Measurements from ENCODE around the gene TTYH3.

The TTYH3 gene

GRCh38 chr7:2582006-2582735 is 49.6 kb upstream of the TTYH3 start:
- ChIA-PET CTCF (interaction anchor here (0.6 kb wide), 1 partner anchor 514 kb away, joined by 4 read pairs; no protein-coding TSS in a partner anchor), POLR2A (no interaction called here)

GRCh38 chr7:2583798-2584580 is 47.8 kb upstream of the TTYH3 start:
- H3K27ac ChIP-seq (ENCODE audit: extremely low read depth, low read depth, low read length) = no peak overlapping the region
- H3K4me3 ChIP-seq (ENCODE audit: low read depth, low read length) = no peak overlapping the region
- H3K36me3 ChIP-seq (ENCODE audit: control insufficient read depth in 2 of 2, insufficient read depth in 1 of 2, low read length in 2 of 2) = peaks cover 0 to 31% of the 10 kb centered on the region in 2 experiments; a peak in 2 of 3 replicates
- TF ChIP-seq ZNF24 (tag by site-specific recombination; IDR thresholded peaks at IDR 0.05) (no peak), ZNF221 (tag by site-specific recombination; IDR thresholded peaks at IDR 0.05; ENCODE audit: borderline replicate concordance) (no peak), TSHZ1 (tag by site-specific recombination; IDR thresholded peaks at IDR 0.05; ENCODE audit: borderline replicate concordance) (no peak), EGR2 (tag by site-specific recombination; IDR thresholded peaks at IDR 0.05; ENCODE audit: low read depth) (no peak), ZNF133 (tag by site-specific recombination; IDR thresholded peaks at IDR 0.05) (no peak)
- no peaks in the 10 kb centered on the region for H3K9me3 ChIP-seq (ENCODE audit: control insufficient read depth, insufficient read depth, low read depth, low read length)
- ChIA-PET CTCF (interaction anchor here (0.6 kb wide), 1 partner anchor 87 kb away, joined by 3 read pairs; no protein-coding TSS in a partner anchor), POLR2A (interaction anchor here (0.5 kb wide), 1 partner anchor 12 kb away, joined by 3 read pairs; no protein-coding TSS in a partner anchor)
- no peaks in the 10 kb centered on the region for H3K4me1 ChIP-seq (ENCODE audit: control insufficient read depth, insufficient read depth, low read length)

More at GRCh38 chr7:2582006-2582735, 49.6 kb upstream of the TTYH3 start:
- no peak for TF ChIP-seq PRDM1 (tag by site-specific recombination; IDR thresholded peaks at IDR 0.05)
- no peak for TF ChIP-seq ZNF837 (tag by site-specific recombination; IDR thresholded peaks at IDR 0.05)
- TF ChIP-seq, protein P1, sequence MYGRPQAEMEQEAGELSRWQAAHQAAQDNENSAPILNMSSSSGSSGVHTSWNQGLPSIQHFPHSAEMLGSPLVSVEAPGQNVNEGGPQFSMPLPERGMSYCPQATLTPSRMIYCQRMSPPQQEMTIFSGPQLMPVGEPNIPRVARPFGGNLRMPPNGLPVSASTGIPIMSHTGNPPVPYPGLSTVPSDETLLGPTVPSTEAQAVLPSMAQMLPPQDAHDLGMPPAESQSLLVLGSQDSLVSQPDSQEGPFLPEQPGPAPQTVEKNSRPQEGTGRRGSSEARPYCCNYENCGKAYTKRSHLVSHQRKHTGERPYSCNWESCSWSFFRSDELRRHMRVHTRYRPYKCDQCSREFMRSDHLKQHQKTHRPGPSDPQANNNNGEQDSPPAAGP (tag by site-specific recombination; IDR thresholded peaks at IDR 0.05) = no peak
- TF ChIP-seq ZNF404 (tag by site-specific recombination; IDR thresholded peaks at IDR 0.05) = no peak
- H3K36me3 ChIP-seq (ENCODE audit: control insufficient read depth in 2 of 2, insufficient read depth in 1 of 2, low read length in 2 of 2) = peaks cover 0 to 29% of the 10 kb centered on the region in 2 experiments; a peak in 2 of 3 replicates
- no peaks in the 10 kb centered on the region for H3K4me1 ChIP-seq (ENCODE audit: control insufficient read depth, insufficient read depth, low read length)
- no peak overlapping the region for H3K27ac ChIP-seq (ENCODE audit: extremely low read depth, low read depth, low read length)
- H3K9me3 ChIP-seq (ENCODE audit: control insufficient read depth, insufficient read depth, low read depth, low read length) = no peaks in the 10 kb centered on the region
- no peak overlapping the region for H3K4me3 ChIP-seq (ENCODE audit: low read depth, low read length)

DNA sequence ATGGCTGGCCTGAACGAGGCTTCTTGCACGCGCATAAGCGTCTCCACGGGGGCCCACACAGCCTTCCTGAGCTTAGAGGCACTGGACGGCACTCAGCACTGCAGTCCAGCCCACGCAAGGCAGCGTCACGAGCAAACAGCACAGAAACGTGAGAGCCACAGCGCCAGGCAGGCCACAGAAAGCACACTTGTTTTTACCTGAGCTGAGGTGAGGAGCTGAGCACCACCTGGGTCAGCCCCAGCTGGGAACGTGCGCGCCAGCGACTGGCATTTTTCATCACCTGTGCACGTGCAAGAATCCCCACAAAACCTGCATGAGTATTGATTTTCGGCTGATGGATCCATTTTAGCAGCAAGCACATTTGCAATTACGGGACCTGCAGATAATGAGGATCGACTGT is 46.3 kb upstream of the TTYH3 start:
- H3K36me3 ChIP-seq (ENCODE audit: control insufficient read depth in 2 of 2, insufficient read depth in 1 of 2, low read length in 2 of 2) = peaks cover 0 to 39% of the 10 kb centered on the region in 2 experiments; a peak in 2 of 3 replicates

More for the DNA sequence above, 46.3 kb upstream of the TTYH3 start:
- no peak for TF ChIP-seq ZNF48 (tag by site-specific recombination; IDR thresholded peaks at IDR 0.05)
- H3K9me3 ChIP-seq (ENCODE audit: control insufficient read depth, insufficient read depth, low read depth, low read length) = no peaks in the 10 kb centered on the region
- H3K4me1 ChIP-seq (ENCODE audit: control insufficient read depth, insufficient read depth, low read length) = no peaks in the 10 kb centered on the region
- POLR2A ChIA-PET = no interaction called here
- H3K4me3 ChIP-seq (ENCODE audit: low read depth, low read length) = no peak overlapping the region
- H3K27ac ChIP-seq (ENCODE audit: extremely low read depth, low read depth, low read length) = no peak overlapping the region
- CTCF ChIA-PET = interaction anchor here (0.5 to 1.2 kb wide), 2 partner anchors 85 to 130 kb away, joined by 3 read pairs; no protein-coding TSS in a partner anchor

All from HEK293 (cell line).